Kidney (tissue), 14 donors: ENCODE data around the gene GINS1. TPM values are rescaled to one million over a fixed set of nuclear protein-coding genes. Genes with fewer than 3 reads are reported as not detected.
A peak's percentile ranks its signal among the peaks of the same experiment; 100 is the strongest.

Experiments
- DNase-seq, 5 donors: peaks; one replicate each; pipeline ENCODE4 v3.0.0-alpha.2; 2013 to 2020
- FAIRE-seq: peaks from 2 replicates; lab custom pipeline; 2012; peaks lifted over from hg19 to GRCh38; lab: Jason Lieb, UNC
- H3K27ac ChIP-seq, 2 donors: one replicate each; pipeline ENCODE4 v1.7.0; 2013; ENCODE audit warnings: low read depth in 2 of 2, low read length in 2 of 2, inconsistent platforms in 1 of 2
- H3K27me3 ChIP-seq: one replicate; pipeline ENCODE4 v1.7.1; 2013; ENCODE audit warnings: low read length, inconsistent platforms; ENCODE audit not compliant: control insufficient read depth, insufficient read depth
- H3K36me3 ChIP-seq, 3 donors: one replicate each; pipeline versions ENCODE4 v1.7.0 to v1.7.1; 2013; ENCODE audit warnings: low read length in 3 of 3, control low read depth in 1 of 3, inconsistent platforms in 1 of 3; ENCODE audit not compliant: insufficient read depth in 3 of 3, control insufficient read depth in 2 of 3
- H3K4me1 ChIP-seq, 3 donors: one replicate each; pipeline versions ENCODE4 v1.7.0 to v1.7.1; 2013; ENCODE audit warnings: low read length in 3 of 3, inconsistent platforms in 1 of 3, low read depth in 1 of 3; ENCODE audit not compliant: control insufficient read depth in 2 of 3, insufficient read depth in 2 of 3
- H3K4me3 ChIP-seq, 3 donors: one replicate each; pipeline versions ENCODE4 v1.7.0 to v1.8.1; 2013; ENCODE audit warnings: low read length in 3 of 3, control low read depth in 1 of 3, inconsistent platforms in 1 of 3
- H3K9ac ChIP-seq, 3 donors: one replicate each; pipeline versions ENCODE4 v1.7.0 to v1.7.1; 2013; ENCODE audit warnings: low read length in 3 of 3, control low read depth in 1 of 3, inconsistent platforms in 1 of 3
- H3K9me3 ChIP-seq, 3 donors: one replicate each; pipeline versions ENCODE4 v1.7.0 to v1.7.1; 2013; ENCODE audit warnings: low read length in 3 of 3, control low read depth in 1 of 3, inconsistent platforms in 1 of 3; ENCODE audit not compliant: control insufficient read depth in 2 of 3, insufficient read depth in 1 of 3
- intact Hi-C: fragments of 100-400 bp; cut with DNase I; formaldehyde crosslinking; loops from one replicate; pipeline ENCODE4 v1.11.1; 2022
- polyA plus RNA-seq: library from polyadenylated mRNA; stranded (reverse); fragments of 350-450 nt; fragmentation: Illumina TruSeq; extraction: RNeasy Lipid Tissue Mini Kit (QIAGEN cat#74804); gene quantifications from one replicate; pipeline ENCODE4 v1.2.3, GENCODE V29; 2014; ENCODE audit warnings: low read depth, low replicate concordance; ENCODE audit not compliant: insufficient read depth
- total RNA-seq: library from RNA; stranded (reverse); fragmentation: NEBNext Ultra II Directional; extraction: Animal tissue kit (Norgen Biotek cat#: 25700); gene quantifications from one replicate; pipeline ENCODE4 v1.2.1, GENCODE V29; 2021
- TF ChIP-seq, protein P1 (sequence below): IDR thresholded peaks from 3 replicates; pipeline ENCODE4 v1.5.1; 2012; ENCODE audit warnings: mild to moderate bottlenecking, moderate library complexity, borderline replicate concordance; ENCODE audit not compliant: insufficient read depth; ENCODE audit errors: extremely low read depth
- donor health status: control.
- donor health status: control.
- donor health status: control.
- donor health status: control.
- donor health status: control.
- donor health status: DM: yes; HTN: yes; CAD: no.
- donor health status: Normal renal cell carcinoma (clear cell type).

The GINS1 gene
- total and polyA plus RNA-seq, 2 donors from 2014 or later = 1.1 to 2.4 TPM

DNA sequence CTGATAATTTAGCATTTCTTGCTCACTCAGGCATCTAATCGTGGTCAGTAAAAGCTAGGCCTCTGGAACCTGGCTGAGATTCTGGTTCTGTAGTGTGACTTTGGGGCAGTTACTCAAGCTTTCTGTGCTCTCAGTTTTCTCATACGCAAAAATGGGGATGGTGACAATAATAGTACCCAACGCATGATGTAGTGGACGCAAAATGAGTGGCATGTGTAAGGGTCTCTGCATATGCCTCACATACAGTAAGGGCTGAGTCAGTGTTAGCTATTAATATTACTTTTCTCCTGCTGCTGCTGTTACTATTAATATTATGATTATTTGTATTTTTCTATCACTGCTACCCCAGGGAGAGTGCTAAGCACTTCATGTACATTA lies 686 bp downstream of the GINS1 start:
- no peak overlapping the region for H3K27ac ChIP-seq
- H3K36me3 ChIP-seq = no peaks in the 10 kb centered on the region
- TF ChIP-seq, protein P1, sequence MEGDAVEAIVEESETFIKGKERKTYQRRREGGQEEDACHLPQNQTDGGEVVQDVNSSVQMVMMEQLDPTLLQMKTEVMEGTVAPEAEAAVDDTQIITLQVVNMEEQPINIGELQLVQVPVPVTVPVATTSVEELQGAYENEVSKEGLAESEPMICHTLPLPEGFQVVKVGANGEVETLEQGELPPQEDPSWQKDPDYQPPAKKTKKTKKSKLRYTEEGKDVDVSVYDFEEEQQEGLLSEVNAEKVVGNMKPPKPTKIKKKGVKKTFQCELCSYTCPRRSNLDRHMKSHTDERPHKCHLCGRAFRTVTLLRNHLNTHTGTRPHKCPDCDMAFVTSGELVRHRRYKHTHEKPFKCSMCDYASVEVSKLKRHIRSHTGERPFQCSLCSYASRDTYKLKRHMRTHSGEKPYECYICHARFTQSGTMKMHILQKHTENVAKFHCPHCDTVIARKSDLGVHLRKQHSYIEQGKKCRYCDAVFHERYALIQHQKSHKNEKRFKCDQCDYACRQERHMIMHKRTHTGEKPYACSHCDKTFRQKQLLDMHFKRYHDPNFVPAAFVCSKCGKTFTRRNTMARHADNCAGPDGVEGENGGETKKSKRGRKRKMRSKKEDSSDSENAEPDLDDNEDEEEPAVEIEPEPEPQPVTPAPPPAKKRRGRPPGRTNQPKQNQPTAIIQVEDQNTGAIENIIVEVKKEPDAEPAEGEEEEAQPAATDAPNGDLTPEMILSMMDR = no peak
- H3K27me3 ChIP-seq = no peaks in the 10 kb centered on the region
- no peak for DNase-seq
- intact Hi-C loops = no loop called here
- H3K4me3 ChIP-seq = peak overlapping the region; percentile 72 to 86 (median 78)
- peaks cover 0 to 4% (median 4%) of the 10 kb centered on the region in 3 donors for H3K4me1 ChIP-seq
- H3K9ac ChIP-seq = peak overlapping the region; percentile 34 to 61 (median 55)
- no peak for FAIRE-seq
- peaks cover 0 to 3% (median 1%) of the 10 kb centered on the region in 3 donors for H3K9me3 ChIP-seq

DNA sequence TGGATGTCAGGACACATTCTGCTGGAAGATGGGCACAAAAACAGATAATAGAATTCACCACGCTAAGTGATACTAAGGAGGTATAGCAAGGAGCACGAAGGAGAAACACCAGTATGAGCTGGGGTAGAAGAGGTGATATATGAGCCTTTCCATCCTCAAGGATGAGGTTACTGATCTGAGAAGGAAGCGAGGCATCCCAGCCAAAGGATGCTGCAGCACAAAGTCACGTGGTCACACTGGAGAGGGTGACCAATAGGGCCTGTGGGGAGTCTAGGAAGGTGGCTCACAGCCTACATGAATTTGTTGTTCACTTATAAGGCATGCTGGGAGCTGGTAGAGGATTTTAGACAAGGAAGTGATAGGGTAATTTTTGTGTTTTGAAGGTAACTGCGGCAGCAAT lies 1.4 kb downstream of the GINS1 start:
- H3K4me3 ChIP-seq = peak overlapping the region in 1 of 3 donors; percentile 12
- TF ChIP-seq, protein P1 = no peak
- FAIRE-seq (no peak), DNase-seq (no peak)
- intact Hi-C loops = no loop called here
- no peaks in the 10 kb centered on the region for H3K36me3 ChIP-seq
- no peak overlapping the region for H3K27ac ChIP-seq
- peaks cover 0 to 4% (median 4%) of the 10 kb centered on the region in 3 donors for H3K4me1 ChIP-seq
- H3K27me3 ChIP-seq = no peaks in the 10 kb centered on the region
- H3K9me3 ChIP-seq = no peaks in the 10 kb centered on the region
- H3K9ac ChIP-seq = no peak overlapping the region

DNA sequence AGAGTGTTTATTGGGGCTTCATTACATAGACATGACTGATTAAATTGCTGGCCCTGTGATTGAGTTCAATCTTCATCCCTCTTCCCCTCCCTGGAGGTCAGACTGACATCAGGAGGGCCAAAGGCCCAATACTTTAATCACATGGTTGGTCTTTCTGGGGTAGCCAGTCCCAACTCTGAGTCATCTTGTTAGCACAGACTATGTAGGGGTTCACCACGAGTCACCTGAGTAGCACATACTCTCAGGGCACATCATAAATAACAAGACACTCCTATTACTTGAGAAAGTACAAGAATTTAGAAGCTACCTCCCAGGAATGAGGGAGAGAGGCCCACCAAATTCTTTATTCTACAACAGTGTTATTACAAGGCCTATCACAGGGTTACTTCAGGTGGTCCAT lies 11.3 kb downstream of the GINS1 start:
- no peak for FAIRE-seq

DNA sequence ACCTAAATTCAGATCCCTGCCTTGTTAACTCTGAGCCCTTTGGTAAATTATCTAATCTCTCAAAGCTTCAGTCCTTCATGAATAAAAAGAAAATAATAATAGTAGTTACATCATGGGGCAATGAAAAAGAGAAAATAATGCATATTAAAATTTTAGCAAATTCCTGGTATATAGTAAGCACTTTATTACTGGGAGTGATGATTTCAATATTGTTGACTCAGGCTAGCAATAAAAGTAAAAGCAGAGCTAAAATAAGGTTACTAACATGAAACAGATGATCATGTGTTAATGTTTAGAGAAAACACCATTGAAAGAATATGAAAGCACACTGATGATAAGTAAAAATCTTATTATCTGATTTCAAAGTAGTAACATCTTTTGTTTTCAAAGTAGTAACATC lies 13.6 kb downstream of the GINS1 start:
- no peaks in the 10 kb centered on the region for H3K9me3 ChIP-seq
- no peak for FAIRE-seq
- intact Hi-C loops = no loop called here
- no peak overlapping the region for H3K27ac ChIP-seq
- no peaks in the 10 kb centered on the region for H3K36me3 ChIP-seq
- no peak overlapping the region for H3K4me3 ChIP-seq
- no peaks in the 10 kb centered on the region for H3K4me1 ChIP-seq
- no peak for DNase-seq
- H3K9ac ChIP-seq = no peak overlapping the region
- TF ChIP-seq, protein P1 = no peak
- no peaks in the 10 kb centered on the region for H3K27me3 ChIP-seq

More for the DNA sequence above, 11.3 kb downstream of the GINS1 start:
- no peak overlapping the region for H3K9ac ChIP-seq
- H3K27ac ChIP-seq = no peak overlapping the region
- H3K36me3 ChIP-seq = no peaks in the 10 kb centered on the region
- intact Hi-C loops = no loop called here
- H3K9me3 ChIP-seq = no peaks in the 10 kb centered on the region
- no peaks in the 10 kb centered on the region for H3K4me1 ChIP-seq
- no peak for DNase-seq
- no peak overlapping the region for H3K4me3 ChIP-seq
- TF ChIP-seq, protein P1 = no peak
- no peaks in the 10 kb centered on the region for H3K27me3 ChIP-seq
